ENCODE measurements around the gene QSER1.
"Not testable (repeated sequence)": the region's sequence is repeated elsewhere in the genome, so short reads cannot be mapped to it uniquely, and the experiment has no call there.

The QSER1 gene

DNA sequence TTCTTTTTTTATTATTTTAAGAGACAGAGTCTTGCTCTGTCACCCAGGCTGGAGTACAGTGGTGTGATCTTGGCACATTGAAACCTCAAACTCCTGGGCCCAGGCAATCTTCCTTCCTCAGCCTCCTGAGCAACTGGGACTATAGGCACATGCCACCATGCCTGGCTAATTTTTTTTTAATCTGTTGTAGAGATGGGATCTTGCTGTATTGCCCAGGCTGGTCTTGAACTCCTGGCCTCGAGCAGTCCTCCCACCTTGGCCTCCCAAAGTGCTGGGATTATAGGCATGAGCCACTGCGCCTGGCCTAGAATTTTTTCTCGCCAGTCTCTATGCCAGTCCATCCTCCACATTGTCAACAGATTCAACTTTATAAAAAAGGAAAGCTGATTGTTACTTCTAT lies 44.7 kb downstream of the QSER1 start:
- DNase-seq, result not testable (repeated sequence)

DNA sequence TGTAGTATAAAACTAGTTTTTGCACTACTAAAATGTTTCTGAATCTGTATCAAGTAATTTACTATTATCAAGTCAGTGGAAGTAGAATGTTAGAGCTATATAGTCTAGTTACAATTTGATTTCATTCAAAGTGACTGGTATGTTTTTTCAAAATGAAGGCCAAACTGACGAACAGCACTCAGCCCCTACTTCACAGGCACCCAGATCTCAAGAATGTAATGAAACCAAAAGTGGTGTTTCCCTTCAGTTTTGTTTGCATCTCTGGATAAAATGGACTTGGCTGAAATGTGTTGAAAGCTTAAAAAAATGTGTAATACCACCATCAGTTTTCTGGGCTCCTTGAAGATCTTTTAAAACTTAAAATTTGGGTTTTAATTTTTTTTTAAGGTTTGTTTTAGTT lies 46.4 kb downstream of the QSER1 start:
- no peak for DNase-seq

DNA sequence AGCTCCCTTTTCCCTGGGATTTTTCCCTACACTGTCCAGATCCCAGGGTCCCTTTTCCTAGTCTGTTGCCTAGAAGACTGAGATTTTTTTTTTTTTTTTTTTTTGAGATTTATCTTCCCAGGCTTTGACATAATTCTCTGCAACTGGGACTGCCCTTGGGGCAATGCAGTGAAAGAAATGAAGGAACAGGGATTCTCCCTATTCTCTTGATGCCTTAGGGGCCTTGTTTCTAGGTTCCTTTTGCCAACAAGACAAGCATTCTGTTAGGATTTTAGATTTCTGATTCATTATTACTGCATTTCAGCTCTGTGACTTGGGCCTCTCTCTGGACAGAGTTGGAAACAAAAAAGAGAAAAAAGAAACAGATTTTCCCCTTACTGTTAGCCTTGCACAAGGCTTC lies 47.3 kb downstream of the QSER1 start:
- no peak for DNase-seq

DNA sequence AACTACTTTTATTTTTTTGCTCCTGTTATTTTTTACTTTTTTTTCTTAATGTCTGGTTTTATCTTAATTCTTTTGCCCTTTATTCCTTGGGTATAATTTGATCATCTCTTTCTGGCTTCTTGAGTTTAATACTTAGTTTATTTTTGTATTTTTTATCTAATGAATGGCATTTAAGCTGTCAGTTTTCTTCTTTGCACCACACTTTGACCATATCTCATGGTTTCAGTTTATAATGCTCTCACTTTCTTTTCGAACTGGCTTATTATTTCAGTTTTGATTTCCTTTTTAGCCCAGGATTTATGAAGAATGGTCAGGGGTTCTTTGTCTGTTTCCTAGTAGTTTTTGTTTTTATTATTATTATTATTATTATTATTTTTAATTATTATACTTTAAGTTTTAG lies 48.3 kb downstream of the QSER1 start:
- no peak for DNase-seq

DNA sequence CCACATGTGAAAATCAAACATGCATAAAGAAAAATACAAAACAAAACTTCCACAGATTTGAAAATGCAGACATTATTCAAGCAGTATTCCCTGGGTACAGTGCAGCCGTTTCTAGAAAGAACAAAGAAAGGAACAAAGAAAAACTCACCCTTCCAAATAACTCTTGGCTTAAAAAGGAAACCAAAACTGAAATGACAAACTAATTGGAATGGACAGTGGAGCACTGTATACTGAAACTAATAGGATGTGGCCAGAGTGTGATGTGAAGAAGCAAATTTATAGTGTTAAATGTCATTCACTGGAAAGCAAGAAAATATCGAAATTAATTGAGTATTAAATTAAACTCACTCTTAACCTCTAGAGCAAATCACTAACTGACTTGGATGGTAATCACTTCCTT lies 55.4 kb downstream of the QSER1 start:
- no peak for DNase-seq

DNA sequence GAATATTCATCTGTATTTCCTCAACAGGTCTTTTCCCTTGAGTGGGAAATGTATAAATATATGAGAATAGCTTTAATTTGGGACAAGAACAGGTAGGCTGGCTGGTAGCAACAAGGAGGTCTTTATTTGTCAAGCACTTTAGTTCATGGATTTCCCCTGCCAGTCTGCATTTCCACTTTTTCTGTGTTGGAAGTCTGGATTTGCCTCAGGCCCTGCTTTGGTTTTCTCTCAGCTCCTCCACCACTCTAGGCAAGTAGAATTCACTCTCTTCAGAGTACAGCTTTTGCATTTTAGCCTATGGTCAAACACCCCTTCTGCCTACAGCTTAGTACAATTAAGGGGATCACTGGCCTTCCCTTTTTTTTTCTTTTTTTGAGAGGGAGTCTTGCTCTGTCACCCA lies 57.1 kb downstream of the QSER1 start:
- DNase-seq, result no peak

DNA sequence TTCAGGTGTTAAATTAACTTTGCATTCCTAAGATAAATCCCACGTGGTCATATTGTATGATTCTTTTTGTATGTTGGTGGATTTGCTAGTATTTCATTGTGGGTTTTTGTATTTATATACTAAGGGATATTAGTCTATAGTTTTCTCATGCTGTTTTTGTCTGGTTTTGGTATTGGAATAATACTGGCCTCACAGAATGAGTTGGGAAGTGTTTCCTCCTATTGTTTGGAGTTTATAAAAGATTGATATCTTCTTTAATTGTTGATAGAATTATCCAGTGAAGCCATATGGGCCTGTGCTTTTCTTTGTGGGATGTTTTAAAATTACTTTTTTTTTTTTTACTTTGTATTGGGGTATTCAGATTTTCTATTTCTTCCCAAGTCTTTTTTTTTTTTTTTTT lies 59.8 kb downstream of the QSER1 start:
- DNase-seq, result no peak

DNA sequence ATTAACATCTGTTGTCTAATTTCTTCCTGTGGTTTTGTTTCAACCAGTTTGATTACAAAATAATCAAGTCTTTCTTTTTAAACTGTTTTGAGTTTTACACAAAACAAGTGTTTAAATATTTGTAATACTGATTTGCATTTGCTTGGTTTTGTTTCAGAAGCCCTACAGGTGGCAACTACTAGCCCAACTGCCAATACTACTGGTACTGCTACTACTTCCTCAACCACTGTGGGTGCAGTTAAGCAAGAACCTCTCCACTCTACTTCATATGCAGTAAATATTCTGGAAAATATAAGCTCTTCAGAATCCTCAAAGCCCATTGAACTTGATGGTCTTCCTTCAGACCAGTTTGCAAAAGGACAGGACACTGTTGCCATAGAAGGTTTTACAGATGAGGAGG lies 61.1 kb downstream of the QSER1 start:
- no peak for DNase-seq

DNA sequence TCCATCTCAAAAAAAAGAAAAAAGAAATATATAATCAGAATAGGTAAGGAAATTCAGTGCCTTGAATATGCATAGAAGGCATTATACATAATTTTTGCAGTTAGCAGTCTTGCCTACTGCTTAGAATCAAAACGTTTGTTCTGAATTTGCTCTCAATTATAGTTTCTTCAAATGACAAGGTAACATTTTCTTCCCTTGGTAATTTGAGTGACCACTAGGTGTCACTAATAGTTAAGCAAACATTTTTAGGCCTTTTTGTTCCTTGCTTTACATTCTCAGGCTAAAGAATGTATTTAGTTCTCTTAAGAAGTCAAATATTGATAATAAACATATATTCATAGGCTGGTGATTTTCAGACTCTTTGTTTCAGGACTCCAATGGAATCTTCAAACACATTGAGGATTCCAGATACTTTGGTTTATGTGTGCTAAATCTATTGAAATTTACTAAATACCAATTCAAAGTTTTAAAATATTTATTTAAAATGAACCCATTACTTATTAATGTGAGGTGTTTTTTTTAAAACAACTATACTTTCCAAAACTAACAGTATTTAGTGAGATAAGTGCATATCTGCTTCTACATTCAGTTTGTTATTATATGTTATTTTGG lies 68.0 kb downstream of the QSER1 start:
- DNase-seq, result no peak

DNA sequence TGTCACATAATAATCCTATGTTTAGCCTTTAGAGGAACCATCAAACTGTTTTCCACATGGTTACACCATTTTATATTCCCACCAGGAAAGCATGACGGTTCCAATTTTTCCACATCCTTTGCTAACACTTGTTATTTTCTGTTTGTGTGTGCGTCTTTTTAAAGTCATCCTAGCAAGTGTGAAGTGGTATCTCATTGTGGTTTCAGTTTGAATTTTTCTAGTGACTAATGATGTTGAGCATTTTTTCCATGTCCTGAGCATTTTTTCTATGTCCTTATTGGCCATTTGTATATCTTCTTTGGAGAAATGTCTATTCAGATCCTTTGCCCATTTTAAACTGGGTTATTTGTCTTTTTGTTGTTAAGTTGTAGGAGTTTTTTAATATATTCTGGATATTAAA lies 69.4 kb downstream of the QSER1 start:
- no peak for DNase-seq

DNA sequence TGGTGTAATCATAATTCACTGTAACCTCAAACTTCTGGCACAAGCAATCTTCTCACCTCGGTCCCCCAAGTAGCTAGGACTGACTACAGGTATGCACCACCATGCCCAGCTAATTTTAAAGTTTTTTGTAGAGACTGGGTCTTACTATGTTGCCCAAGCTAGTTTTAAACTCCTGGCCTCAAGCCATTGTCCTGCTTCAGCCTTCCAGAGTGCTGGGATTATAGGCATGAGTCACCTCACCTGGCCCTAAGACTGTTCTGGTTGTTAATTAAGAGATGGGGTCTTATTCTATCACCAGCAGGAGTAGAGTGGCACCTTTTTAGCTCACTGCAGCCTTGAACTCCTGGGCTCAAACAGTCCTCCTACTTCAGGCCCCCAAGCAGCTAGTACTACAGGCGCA lies 71.1 kb downstream of the QSER1 start:
- DNase-seq, result no peak

DNA sequence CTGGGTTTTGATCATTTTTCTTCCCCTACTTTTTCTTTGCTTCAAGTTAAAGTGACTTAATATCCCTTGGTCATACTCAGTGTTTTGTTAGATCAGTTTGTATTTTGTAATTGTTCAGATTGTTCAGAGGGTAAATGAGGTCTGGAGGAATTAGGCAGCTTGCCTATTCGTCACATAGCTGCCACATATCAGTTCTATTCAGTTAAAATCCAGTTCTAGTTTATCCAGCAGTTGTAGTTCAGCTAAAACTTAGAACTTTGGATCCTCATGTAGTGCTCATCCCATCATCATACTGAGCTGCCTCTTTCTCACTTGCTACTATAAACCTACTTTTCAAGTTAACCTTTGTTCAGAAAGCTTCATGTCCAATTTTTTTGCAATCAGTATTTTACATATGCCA lies 75.9 kb downstream of the QSER1 start:
- no peak for DNase-seq

DNA sequence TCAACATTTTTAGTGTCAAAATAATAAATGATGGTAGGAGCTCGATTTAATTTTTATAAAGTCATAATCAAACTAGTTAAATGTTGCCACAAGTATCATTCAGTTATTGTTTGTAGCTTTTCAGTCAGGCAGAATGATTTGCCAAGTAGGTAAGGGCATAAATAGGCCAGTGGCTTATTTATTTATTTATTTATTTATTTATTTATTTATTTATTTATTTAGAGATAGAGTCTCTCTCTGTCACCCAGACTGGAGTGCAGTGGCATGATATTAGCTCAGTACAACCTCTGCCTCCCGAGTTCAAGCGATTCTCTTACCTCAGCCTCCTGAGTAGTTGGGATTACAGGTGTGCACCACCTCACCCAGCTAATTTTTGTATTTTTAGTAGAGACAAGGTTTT lies 79.6 kb downstream of the QSER1 start:
- DNase-seq, result not testable (repeated sequence)

DNA sequence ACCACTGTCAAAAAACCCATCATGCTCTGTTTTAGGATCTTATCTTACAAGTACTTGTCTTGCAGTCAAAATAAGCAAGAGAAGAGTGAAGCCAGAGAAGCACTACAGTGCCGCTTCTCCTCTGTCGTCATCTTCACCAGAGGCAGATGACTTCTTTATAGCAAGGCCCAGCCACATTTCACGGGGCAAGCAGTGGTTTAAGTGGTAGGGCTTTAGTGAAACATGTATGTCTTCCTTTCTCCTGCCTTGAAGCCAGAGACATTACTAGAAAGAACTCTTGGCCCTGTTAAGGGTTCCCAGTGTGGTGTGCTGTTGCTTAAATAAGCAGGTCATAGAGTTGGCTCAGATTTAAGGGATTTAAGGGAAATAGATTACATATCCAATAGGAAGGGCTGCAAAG lies 80.2 kb downstream of the QSER1 start:
- no peak for DNase-seq

DNA sequence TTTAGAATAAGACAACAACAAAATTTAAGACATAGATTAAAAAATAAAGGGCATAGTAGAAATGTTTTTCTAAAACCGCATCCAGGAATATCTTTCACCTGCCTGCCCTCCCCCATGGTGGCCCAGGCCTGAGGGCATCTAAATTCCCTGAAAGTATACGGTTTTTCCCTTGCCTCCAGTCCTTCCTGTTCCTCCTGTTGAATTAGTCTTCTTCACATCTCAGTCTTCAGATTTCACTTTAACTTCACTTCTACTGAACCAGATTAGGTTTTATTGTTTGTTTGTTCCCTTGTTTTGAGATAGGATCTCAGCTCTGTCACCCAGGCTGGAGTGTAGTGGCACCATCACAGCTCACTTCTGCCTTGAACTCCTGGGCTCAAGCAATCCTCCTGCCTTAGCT lies 90.0 kb downstream of the QSER1 start:
- no peak for DNase-seq

DNA sequence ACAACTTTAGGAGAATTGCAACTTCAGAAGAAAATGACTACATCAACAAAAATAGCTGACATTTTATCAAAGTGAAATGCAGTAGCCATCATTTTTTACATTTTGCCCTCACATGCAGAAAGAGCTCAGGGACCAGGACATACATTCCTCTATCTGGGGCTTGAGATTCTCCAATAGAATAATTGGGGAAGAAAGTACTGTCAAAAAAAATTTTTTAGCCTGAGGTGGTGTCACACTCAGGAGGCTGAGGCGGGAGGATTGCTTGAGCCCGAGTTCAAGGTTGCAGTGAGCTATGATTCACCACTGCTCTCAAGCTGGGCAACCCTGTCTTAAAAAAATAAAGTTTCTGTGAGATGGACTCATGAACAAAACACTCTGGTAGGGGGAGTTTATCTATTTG lies 90.9 kb downstream of the QSER1 start:
- no peak for DNase-seq

DNA sequence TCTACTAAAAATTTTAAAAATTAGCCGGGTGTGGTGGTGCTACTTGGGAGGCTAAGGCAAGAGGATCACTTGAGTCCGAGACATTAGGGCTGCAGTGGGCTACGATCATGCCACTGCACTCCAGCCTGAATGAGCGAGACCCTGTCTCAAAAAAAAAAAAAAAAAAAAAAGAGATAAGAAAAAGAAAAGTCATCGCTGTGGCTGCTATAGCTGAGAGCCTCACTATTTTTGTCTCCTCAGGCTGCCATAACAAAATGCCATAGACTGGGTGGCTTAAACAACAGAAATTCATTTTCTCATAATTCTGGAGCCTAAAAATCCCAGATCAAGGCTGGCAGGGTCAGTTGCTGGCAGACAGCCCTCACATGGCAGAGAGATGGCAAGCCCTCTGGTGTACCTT lies 93.0 kb downstream of the QSER1 start:
- no peak for DNase-seq

DNA sequence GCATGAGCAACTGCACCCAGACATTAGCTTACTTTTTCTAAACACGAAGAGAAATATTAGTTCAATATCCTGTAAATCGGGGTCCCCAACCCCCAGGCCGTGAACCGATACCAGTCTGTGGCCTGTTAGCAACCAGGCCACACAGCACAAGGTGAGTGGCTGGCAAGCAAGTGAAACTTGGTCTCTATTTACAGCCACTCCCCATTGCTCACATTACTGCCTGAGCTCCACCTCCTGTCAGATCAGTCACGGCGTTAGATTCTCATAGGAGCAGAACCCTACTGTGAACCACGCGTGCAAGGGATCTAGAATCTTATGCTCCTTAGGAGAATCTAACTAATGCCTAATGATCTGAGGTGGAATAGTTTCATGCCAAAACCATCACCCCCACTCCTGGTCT lies 95.2 kb downstream of the QSER1 start:
- DNase-seq, result no peak

DNA sequence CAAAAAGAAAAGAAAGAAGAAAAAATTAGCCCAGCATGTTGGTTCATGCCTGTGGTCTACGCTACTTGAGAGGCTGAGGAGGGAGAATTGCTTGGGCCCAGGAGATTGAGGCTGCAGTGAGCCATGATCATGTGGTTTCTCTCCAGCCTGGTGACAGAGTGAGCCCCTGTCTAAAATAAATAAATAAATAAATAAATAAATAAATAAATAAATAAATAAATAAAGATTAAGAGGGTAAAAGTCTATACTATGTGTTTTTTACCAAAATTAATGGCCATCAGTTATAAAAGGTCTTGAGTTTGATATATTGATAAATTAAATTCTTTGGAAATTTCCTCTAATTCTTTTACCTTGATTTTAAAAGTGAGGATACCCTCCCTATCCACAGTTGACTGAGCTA lies 97.9 kb downstream of the QSER1 start:
- DNase-seq, result no peak

DNA sequence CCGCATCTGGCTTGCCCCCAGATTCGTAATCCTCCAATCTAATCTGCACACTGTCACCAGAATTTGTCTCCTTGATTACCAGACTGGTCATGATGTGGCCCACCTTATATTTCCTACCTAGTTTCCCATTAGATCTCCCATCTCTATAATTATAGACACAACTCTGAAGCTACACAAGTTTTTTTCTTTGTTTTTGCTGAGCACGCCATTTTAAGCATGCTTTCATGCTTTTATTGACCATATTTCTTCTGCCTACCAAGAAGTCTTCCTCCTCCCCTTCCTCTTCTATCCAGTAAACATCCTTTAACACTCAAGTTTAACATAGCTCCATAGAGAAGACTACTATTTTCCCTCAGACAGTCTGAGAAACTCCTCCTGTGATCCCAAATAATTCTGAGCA lies 98.8 kb downstream of the QSER1 start:
- DNase-seq, result no peak

DNA sequence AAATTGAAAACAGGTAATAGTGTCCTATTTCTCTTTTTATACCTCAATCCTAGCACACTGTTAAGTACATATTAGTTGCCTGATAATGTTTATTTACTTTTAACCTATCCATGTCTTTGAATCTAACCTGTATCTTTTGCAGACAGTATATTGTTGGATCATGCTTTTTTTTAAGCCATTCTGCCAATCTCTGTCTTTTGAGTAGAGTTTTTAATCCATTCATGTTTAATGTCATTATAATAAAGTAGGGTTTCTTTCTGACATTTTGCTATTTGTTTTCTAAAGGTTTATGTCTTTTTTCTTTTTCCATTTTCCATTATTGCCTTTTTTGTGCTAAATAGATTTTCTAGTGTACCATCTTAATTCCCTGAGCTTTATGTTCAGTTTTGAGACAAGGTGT lies 99.3 kb downstream of the QSER1 start:
- no peak for DNase-seq

DNA sequence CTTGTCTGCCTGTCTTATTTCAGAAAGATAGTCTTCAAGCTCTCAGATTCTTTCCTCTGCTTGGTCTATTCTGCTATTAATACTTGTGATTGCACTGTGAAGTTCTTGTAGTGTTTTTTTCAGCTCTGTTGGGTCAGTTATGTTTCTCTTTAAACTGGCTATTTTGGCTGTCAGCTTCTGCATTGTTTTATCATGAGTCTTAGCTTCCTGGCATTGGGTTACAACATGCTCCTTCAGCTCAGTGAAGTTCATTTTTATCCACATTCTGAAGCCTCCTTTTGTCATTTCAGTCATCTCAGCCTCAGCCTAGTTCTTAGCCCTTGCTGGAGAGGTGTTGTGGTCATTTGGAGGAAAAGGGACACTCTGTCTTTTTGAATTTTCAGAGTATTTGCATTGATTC lies 107.6 kb downstream of the QSER1 start:
- DNase-seq, result no peak

DNA sequence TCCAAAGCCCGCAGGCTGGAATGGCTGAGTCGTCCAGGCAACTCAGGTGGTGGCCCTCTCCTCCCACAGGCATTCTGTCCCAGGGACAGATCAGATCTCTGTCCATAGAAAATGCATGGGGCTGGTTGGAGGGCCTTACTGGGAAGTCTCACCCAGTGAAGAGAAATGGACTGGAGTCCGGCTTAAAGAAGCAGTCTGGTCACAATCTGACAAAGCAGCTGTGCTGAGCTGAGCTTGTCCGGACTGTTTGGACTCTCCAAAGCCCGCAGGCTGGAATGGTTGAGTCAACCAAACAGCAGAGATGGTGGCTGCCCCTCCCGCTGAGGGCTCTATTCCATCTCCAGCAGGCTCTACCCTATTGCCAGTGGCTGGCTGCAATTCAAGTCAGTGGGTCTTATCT lies 108.7 kb downstream of the QSER1 start:
- no peak for DNase-seq

DNA sequence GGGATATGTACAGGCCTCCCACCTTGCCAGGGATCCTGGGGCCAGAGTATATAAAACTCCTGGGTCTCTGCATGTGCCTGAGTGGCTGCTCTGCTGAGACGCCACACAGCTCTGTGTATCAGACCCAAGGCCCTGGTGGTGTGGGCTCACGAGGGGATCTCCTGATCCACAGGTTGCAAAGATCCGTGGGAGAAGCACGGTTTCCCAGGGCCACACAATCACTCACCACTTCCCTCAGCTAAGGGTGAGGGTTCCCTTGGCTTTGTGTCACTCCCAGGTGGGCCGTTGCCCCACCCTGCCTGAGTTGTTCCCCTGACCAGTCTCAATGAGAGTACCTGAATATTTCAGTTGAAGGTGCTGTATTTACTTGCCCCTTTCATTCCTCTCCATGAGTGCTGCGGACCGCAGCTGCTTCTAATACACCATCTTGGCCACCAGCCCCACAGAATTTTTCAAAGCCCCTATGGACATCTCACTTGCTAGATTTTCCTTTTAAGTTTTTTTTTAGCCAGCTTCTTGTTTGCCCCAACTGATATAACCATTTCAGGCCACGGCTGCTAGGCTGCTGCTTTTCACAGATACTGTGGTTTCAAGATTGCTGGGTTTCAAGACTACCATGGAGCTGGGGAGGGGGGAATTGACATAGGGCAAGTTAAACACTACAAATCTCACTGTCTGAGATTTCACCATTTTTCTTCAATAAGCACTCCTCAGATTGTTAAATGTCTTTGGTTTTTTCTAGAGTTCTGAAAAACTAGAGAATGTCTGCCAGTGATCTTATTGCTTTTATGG lies 109.3 kb downstream of the QSER1 start:
- no peak for DNase-seq

DNA sequence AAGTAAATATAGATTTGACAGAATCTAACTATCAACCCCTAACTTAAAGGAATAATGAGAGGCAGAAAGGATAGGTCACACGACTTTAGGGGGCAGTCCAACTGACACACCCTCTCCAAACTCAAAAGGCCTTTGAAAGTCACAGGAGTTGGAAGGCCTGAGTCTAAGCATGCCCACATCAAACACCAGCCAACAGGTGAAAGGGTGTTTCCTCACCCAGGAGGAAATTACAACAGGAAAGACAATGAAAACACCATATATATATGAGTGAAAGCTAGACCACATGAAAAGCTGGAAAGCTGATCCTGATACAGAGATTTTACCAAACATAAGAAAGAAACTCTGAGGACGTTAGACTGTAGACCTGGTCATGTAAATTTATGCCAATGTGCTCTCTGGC lies 112.6 kb downstream of the QSER1 start:
- no peak for DNase-seq
